ENCODE measurements around the gene ABI1. TPM values are rescaled to one million over a fixed set of nuclear protein-coding genes. Genes with fewer than 3 reads are reported as not detected.

ABI1 gene
- total RNA-seq, 1 donor from 2014 or later, result 83.5 TPM

DNA sequence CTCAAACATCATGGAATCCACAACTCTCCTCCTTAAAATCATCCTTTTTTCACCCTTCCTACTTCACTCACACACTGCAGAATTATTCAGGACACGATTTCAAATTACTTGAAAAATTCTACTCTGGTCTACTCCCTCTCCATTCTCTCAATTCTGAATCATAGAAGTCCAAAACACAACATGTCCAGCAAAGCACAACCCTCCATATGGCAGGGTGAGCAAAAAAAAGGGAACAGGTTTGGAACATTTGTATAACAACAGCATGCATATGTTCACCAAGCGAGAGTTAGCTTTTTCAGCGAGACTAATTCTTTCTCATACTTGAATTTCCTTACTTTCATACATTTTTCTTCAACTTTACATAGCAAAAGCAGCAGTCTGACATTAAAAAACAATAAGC is 73.4 kb downstream of the ABI1 start:
- Mint-ChIP-seq H3K27ac (peak overlapping the region; percentile 18), H3K27me3 (no peaks in the 10 kb centered on the region), H3K4me1 (peaks cover 78% of the 10 kb centered on the region), H3K4me3 (no peak overlapping the region), H3K36me3 (ENCODE audit: low read depth) (peaks cover 57% of the 10 kb centered on the region), H3K9me3 (peaks cover 2% of the 10 kb centered on the region)
- POLR2A ChIA-PET, result no interaction called here
- CTCF ChIA-PET, result no interaction called here
- TF ChIP-seq, protein P1, sequence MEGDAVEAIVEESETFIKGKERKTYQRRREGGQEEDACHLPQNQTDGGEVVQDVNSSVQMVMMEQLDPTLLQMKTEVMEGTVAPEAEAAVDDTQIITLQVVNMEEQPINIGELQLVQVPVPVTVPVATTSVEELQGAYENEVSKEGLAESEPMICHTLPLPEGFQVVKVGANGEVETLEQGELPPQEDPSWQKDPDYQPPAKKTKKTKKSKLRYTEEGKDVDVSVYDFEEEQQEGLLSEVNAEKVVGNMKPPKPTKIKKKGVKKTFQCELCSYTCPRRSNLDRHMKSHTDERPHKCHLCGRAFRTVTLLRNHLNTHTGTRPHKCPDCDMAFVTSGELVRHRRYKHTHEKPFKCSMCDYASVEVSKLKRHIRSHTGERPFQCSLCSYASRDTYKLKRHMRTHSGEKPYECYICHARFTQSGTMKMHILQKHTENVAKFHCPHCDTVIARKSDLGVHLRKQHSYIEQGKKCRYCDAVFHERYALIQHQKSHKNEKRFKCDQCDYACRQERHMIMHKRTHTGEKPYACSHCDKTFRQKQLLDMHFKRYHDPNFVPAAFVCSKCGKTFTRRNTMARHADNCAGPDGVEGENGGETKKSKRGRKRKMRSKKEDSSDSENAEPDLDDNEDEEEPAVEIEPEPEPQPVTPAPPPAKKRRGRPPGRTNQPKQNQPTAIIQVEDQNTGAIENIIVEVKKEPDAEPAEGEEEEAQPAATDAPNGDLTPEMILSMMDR (IDR thresholded peaks at IDR 0.05), result no peak
- ATAC-seq (ENCODE audit: low read depth), result no peak
- intact Hi-C loops (cut with micrococcal nuclease), result no loop called here
- no peak for DNase-seq

DNA sequence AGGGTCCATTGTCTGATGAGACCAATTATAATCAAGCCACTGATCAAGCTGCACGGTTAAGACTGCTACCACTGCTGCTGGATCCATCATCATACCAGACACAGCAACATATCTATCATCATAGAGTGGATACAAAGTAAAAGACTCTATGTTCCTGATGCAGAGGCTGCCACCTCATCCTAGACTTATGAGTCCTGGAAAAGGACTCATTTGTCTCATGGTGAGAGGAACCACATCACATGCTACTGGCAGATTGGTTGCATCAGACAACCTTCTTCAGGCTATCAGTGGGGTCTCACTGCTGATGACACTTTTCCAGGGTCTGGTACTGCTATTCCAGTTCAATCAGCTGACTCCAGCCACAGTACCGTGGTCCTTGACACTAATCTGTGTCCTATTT is 79.0 kb downstream of the ABI1 start:
- TF ChIP-seq, protein P1 (IDR thresholded peaks at IDR 0.05), result no peak
- peak overlapping the region; percentile 88 for H3K27ac Mint-ChIP-seq
- H3K4me3 Mint-ChIP-seq, result peak overlapping the region; percentile 72
- intact Hi-C loops (cut with micrococcal nuclease), result loop anchor here (1.0 to 5.0 kb wide), 6 partner anchors 10 to 79 kb away; partner anchors contain the start of gene ABI1
- peaks cover 89% of the 10 kb centered on the region for H3K4me1 Mint-ChIP-seq
- ChIA-PET POLR2A (interaction anchor here (0.6 to 2.3 kb wide), 13 partner anchors 9 to 99 kb away, joined by 3 to 20 read pairs (median 4); partner anchors contain the start of gene ABI1), CTCF (interaction anchor here (0.7 to 2.7 kb wide), 6 partner anchors 17 to 101 kb away, joined by 3 to 15 read pairs (median 4); no protein-coding TSS in a partner anchor)
- no peaks in the 10 kb centered on the region for H3K27me3 Mint-ChIP-seq
- no peaks in the 10 kb centered on the region for H3K9me3 Mint-ChIP-seq
- DNase-seq (no peak), ATAC-seq (ENCODE audit: low read depth) (peak; percentile 7)
- H3K36me3 Mint-ChIP-seq (ENCODE audit: low read depth), result peaks cover 36% of the 10 kb centered on the region

- ATAC-seq (ENCODE audit: low read depth) (peak; percentile 94), DNase-seq (no peak)
- Mint-ChIP-seq H3K36me3 (ENCODE audit: low read depth) (peaks cover 34% of the 10 kb centered on the region), H3K4me1 (peaks cover 86% of the 10 kb centered on the region), H3K9me3 (no peaks in the 10 kb centered on the region), H3K4me3 (peak overlapping the region; percentile 72), H3K27me3 (no peaks in the 10 kb centered on the region), H3K27ac (peak overlapping the region; percentile 88)
- TF ChIP-seq, protein P1 (IDR thresholded peaks at IDR 0.05), result no peak
- ChIA-PET CTCF (interaction anchor here (0.7 to 2.7 kb wide), 7 partner anchors 9 to 101 kb away, joined by 3 to 15 read pairs (median 3); no protein-coding TSS in a partner anchor), POLR2A (interaction anchor here (0.6 to 2.3 kb wide), 14 partner anchors 9 to 100 kb away, joined by 3 to 20 read pairs (median 4); partner anchors contain the start of gene ABI1)
- intact Hi-C loops (cut with micrococcal nuclease), result loop anchor here (1.0 to 5.0 kb wide), 6 partner anchors 10 to 79 kb away; partner anchors contain the start of gene ABI1
These were observed 79.8 kb downstream of the ABI1 start for GRCh38 chr10:26780793-26781601.

- TF ChIP-seq, protein P1 (IDR thresholded peaks at IDR 0.05), result no peak
- H3K27me3 Mint-ChIP-seq, result no peaks in the 10 kb centered on the region
- CTCF ChIA-PET, result interaction anchor here (0.9 to 2.7 kb wide), 3 partner anchors 8 to 56 kb away, joined by 3 to 15 read pairs (median 3); no protein-coding TSS in a partner anchor
- POLR2A ChIA-PET, result interaction anchor here (0.6 to 2.3 kb wide), 10 partner anchors 9 to 83 kb away, joined by 3 to 20 read pairs (median 3); no protein-coding TSS in a partner anchor
- H3K9me3 Mint-ChIP-seq, result no peaks in the 10 kb centered on the region
- H3K4me3 Mint-ChIP-seq, result peak overlapping the region; percentile 48
- DNase-seq (no peak), ATAC-seq (ENCODE audit: low read depth) (no peak)
- peaks cover 83% of the 10 kb centered on the region for H3K4me1 Mint-ChIP-seq
- peaks cover 33% of the 10 kb centered on the region for H3K36me3 Mint-ChIP-seq (ENCODE audit: low read depth)
- intact Hi-C loops (cut with micrococcal nuclease), result loop anchor here (2.0 to 5.0 kb wide), 2 partner anchors 17 to 37 kb away; no protein-coding TSS in a partner anchor
- H3K27ac Mint-ChIP-seq, result peak overlapping the region; percentile 88
These were observed 80.5 kb downstream of the ABI1 start for GRCh38 chr10:26780106-26780792.

Measured in activated B cell treated with CpG ODN at 0.5 μM for 24 hours (primary cell).